ENCODE results near the gene NDRG2. TPM values are rescaled to one million over a fixed set of nuclear protein-coding genes. Genes with fewer than 3 reads are reported as not detected.

NDRG2 gene
- total and polyA plus RNA-seq, 9 of the 15 experiments (the other 6 are each of a cell fraction or from before 2014, with no cell fraction given): 10.1 to 105 (median 41.0) TPM

DNA sequence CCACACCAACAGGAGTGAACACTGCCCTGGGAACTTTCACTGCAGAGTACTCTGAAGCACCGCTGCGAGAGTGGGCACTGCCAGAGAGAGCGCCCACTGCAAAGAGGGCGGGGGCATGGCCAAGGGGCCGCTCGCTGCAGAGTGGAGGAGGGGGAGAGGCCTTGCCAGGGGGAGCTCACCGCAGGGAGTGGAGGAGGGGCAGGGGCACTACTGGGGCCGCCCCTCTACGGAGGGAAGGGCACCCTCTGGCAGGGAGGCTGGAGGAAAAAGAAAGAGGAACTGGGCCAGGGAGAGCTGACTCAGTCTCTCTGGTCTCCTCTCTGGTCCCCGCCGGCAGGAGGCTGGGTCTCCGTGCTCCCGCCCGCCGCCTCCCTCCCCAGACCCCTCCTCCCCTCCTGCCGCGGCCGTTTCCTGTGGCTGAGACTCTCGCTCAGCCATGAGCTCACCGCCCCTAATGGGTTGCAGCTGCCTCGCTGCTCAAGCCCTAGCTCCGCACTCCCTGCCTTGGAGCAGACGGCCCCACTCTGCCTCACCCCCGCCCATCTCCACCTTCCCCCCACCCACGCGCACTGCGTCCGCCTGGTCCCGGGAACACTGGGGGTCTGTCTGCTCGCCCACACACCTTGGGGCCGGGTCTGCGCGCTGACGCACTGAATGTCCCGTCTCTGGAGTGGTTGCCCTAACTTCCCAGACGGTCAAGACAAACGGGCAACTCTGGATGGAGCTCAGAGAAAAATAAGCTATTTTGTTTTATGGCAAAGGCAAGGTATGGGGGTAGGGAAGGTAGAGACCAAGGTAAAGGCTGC lies 46.6 kb upstream of the NDRG2 start:
- Histone ChIP-seq H4K20me1 (replicated peaks; ENCODE audit: control insufficient read depth, insufficient read depth, low read length) (no peaks in the 10 kb centered on the region), H3K4me3 (0 out of 2 replicates have a peak overlapping the region, but pooled peaks have one; percentile 13), H3K9ac (ENCODE audit: insufficient read depth in 1 of 2, low read depth in 2 of 2, low read length in 2 of 2) (peak overlapping the region in 1 of 2 experiments; percentile 91; a peak in 2 of 4 replicates), H3K4me2 (ENCODE audit: insufficient read depth, low read length) (peak overlapping the region; percentile 72), H3K9me1 (ENCODE audit: control insufficient read depth, insufficient read depth, low read length) (no peaks in the 10 kb centered on the region), H3K9me3 (replicated peaks; ENCODE audit: control insufficient read depth, insufficient read depth, low read depth, low read length) (no peaks in the 10 kb centered on the region), H3K36me3 (ENCODE audit: control insufficient read depth, insufficient read depth, low read length) (no peaks in the 10 kb centered on the region), H3K79me2 (ENCODE audit: control insufficient read depth, insufficient read depth, low read length) (no peaks in the 10 kb centered on the region; the same call in 2 of the 3 replicates), H3K4me1 (replicated peaks in 1 of 2; ENCODE audit: control insufficient read depth in 2 of 2, insufficient read depth in 2 of 2, low read length in 2 of 2) (peaks cover 2 to 41% of the 10 kb centered on the region in 2 experiments; a peak in 3 of 5 replicates), H3K27me3 (ENCODE audit: control insufficient read depth in 2 of 2, insufficient read depth in 2 of 2, low read length in 2 of 2) (no peaks in the 10 kb centered on the region), H3K27ac (ENCODE audit: extremely low read depth, low read depth, low read length) (no peak overlapping the region; the same call in 2 of the 3 replicates), H2AFZ (ENCODE audit: low read depth, low read length) (peak overlapping the region; percentile 60)
- intact Hi-C loops (cut with micrococcal nuclease) (no loop called here), in situ Hi-C loops (cut with MboI) (no loop called here)
- ATAC-seq (peak; percentile 72), FAIRE-seq (no peak), DNase-seq (ENCODE audit: extremely low read depth in 1 of 4, low spot score in 3 of 4) (peak; percentile 58 to 76 (median 62))
- WGBS (ENCODE audit: insufficient coverage, low coverage, missing lambda C conversion rate): 16% methylated on average over 8 of the region's 37 CpGs
- ChIA-PET CTCF (ENCODE audit: low intra/inter-chr PET ratio) (interaction anchor here (1.9 kb wide), 1 partner anchor 21 kb away, joined by 10 read pairs; no protein-coding TSS in a partner anchor), POLR2A (interaction anchor here (0.7 to 2.0 kb wide), 9 partner anchors 8 to 121 kb away, joined by 3 to 6 read pairs (median 4); no protein-coding TSS in a partner anchor)
- no TSS peak for BruUV-seq (replicated peaks)
- TF ChIP-seq ZBTB7A (IDR thresholded peaks at IDR 0.05; ENCODE audit: borderline replicate concordance, control insufficient read depth, low read depth, low read length): peak; percentile 80; the same call in 1 of the 2 replicates
- TF ChIP-seq MAZ (CRISPR knock-in tag; conservative IDR thresholded peaks at IDR 0.05 in 1 of 2, IDR thresholded peaks at IDR 0.05 in 1 of 2): peak in 1 of 2 experiments; percentile 40; a peak in 1 of 4 replicates
- peak; percentile 41; the same call in 1 of the 2 replicates for TF ChIP-seq RBFOX2 (IDR thresholded peaks at IDR 0.05; ENCODE audit: low read depth, low read length)
- TF ChIP-seq EGR1 (conservative IDR thresholded peaks at IDR 0.05): peak; percentile 76
- TF ChIP-seq PHF8 (IDR thresholded peaks at IDR 0.05; ENCODE audit: borderline replicate concordance, low read length): peak; percentile 13; the same call in 1 of the 2 replicates
- TF ChIP-seq ZNF696 (CRISPR knock-in tag; conservative IDR thresholded peaks at IDR 0.05): no peak
- TF ChIP-seq SAFB2 (IDR thresholded peaks at IDR 0.05; ENCODE audit: borderline replicate concordance, low read depth, low read length, severe bottlenecking): no peak
- TF ChIP-seq, protein P1, sequence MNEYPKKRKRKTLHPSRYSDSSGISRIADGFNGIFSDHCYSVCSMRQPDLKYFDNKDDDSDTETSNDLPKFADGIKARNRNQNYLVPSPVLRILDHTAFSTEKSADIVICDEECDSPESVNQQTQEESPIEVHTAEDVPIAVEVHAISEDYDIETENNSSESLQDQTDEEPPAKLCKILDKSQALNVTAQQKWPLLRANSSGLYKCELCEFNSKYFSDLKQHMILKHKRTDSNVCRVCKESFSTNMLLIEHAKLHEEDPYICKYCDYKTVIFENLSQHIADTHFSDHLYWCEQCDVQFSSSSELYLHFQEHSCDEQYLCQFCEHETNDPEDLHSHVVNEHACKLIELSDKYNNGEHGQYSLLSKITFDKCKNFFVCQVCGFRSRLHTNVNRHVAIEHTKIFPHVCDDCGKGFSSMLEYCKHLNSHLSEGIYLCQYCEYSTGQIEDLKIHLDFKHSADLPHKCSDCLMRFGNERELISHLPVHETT (CRISPR knock-in tag; conservative IDR thresholded peaks at IDR 0.05 in 1 of 2, IDR thresholded peaks at IDR 0.05 in 1 of 2): 0 out of 4 replicates have a peak, but pooled peaks of 1 of the 2 experiments have one; percentile 12
- TF ChIP-seq, protein P2, sequence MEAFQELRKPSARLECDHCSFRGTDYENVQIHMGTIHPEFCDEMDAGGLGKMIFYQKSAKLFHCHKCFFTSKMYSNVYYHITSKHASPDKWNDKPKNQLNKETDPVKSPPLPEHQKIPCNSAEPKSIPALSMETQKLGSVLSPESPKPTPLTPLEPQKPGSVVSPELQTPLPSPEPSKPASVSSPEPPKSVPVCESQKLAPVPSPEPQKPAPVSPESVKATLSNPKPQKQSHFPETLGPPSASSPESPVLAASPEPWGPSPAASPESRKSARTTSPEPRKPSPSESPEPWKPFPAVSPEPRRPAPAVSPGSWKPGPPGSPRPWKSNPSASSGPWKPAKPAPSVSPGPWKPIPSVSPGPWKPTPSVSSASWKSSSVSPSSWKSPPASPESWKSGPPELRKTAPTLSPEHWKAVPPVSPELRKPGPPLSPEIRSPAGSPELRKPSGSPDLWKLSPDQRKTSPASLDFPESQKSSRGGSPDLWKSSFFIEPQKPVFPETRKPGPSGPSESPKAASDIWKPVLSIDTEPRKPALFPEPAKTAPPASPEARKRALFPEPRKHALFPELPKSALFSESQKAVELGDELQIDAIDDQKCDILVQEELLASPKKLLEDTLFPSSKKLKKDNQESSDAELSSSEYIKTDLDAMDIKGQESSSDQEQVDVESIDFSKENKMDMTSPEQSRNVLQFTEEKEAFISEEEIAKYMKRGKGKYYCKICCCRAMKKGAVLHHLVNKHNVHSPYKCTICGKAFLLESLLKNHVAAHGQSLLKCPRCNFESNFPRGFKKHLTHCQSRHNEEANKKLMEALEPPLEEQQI (IDR thresholded peaks at IDR 0.05): no peak
- no peak; a peak in 1 of 4 replicates for TF ChIP-seq NRF1 (conservative IDR thresholded peaks at IDR 0.05 in 1 of 2, IDR thresholded peaks at IDR 0.05 in 1 of 2)
- TF ChIP-seq POLR2H (tag; IDR thresholded peaks at IDR 0.05; ENCODE audit: low read depth): no peak
- TF ChIP-seq ZNF263 (CRISPR knock-in tag; IDR thresholded peaks at IDR 0.05; ENCODE audit: borderline replicate concordance): peak; percentile 99
- TF ChIP-seq, protein P3, sequence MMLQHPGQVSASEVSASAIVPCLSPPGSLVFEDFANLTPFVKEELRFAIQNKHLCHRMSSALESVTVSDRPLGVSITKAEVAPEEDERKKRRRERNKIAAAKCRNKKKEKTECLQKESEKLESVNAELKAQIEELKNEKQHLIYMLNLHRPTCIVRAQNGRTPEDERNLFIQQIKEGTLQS (IDR thresholded peaks at IDR 0.05): 0 out of 2 replicates have a peak, but pooled peaks have one; percentile 24
- TF ChIP-seq, protein P3 (CRISPR knock-in tag; conservative IDR thresholded peaks at IDR 0.05): no peak

Data from K562 (cell line).